HepG2 (cell line): ENCODE results near the gene GJD3. TPM values are rescaled to one million over a fixed set of nuclear protein-coding genes. Genes with fewer than 3 reads are reported as not detected.

ENCODE experiments used
- E2F2 ChIP-seq: sonication (generic); formaldehyde crosslinking; IDR thresholded peaks from 2 replicates; pipeline ENCODE4 v1.4.0; 2020; ENCODE audit warnings: missing genetic modification reagents, borderline replicate concordance
- NFYC ChIP-seq: IDR thresholded peaks from 2 replicates; pipeline ENCODE4 v1.6.1; 2016; ENCODE audit warnings: missing genetic modification reagents, missing compliant biosample characterization
- SNAPC4 ChIP-seq: sonication (generic); formaldehyde crosslinking; IDR thresholded peaks from 2 replicates; pipeline ENCODE4 v1.4.0; 2020; ENCODE audit warnings: mild to moderate bottlenecking, missing genetic modification reagents
- SOX13 ChIP-seq, 3 experiments: fragments of 450-650 bp in 1 of 3; sonication (generic) in 1 of 3; formaldehyde crosslinking in 1 of 3; IDR thresholded peaks in 2 of 3; conservative IDR thresholded peaks in 1 of 3; 2 replicates each; pipeline versions ENCODE4 v1.5.0 to v1.6.1; 2016 to 2020; ENCODE audit warnings: antibody characterized with exemption in 1 of 3, mild to moderate bottlenecking in 1 of 3, missing compliant biosample characterization in 1 of 3, missing genetic modification reagents in 1 of 3, moderate library complexity in 1 of 3
- TFDP1 ChIP-seq: IDR thresholded peaks from 2 replicates; pipeline ENCODE4 v1.6.1; 2016; ENCODE audit warnings: missing compliant biosample characterization, missing genetic modification reagents, borderline replicate concordance
- TRAFD1 ChIP-seq: sonication (generic); formaldehyde crosslinking; IDR thresholded peaks from 2 replicates; pipeline ENCODE4 v1.5.1; 2020; ENCODE audit warnings: missing genetic modification reagents, mild to moderate bottlenecking, borderline replicate concordance
- ZBTB49 ChIP-seq: sonication (generic); formaldehyde crosslinking; IDR thresholded peaks from 2 replicates; pipeline ENCODE4 v1.4.0; 2020; ENCODE audit warnings: missing genetic modification reagents, borderline replicate concordance
- ZFP90 ChIP-seq: sonication (generic); formaldehyde crosslinking; IDR thresholded peaks from 2 replicates; pipeline ENCODE4 v1.8.0; 2022; ENCODE audit warnings: missing genetic modification reagents, mild to moderate bottlenecking, inconsistent platforms, borderline replicate concordance
- ZNF350 ChIP-seq: sonication (generic); formaldehyde crosslinking; IDR thresholded peaks from 2 replicates; pipeline ENCODE4 v1.4.0; 2020; ENCODE audit warnings: mild to moderate bottlenecking, low read depth, missing genetic modification reagents, borderline replicate concordance
- ZNF784 ChIP-seq: sonication (generic); formaldehyde crosslinking; IDR thresholded peaks from 2 replicates; pipeline ENCODE4 v1.5.1; 2020; ENCODE audit warnings: missing genetic modification reagents, mild to moderate bottlenecking, borderline replicate concordance
- ZSCAN25 ChIP-seq: sonication (generic); formaldehyde crosslinking; IDR thresholded peaks from 2 replicates; pipeline ENCODE4 v1.8.0; 2022; ENCODE audit warnings: mild to moderate bottlenecking, missing genetic modification reagents
- polyA plus RNA-seq, 8 experiments: library from polyadenylated mRNA; depleted of rRNA in 3 of 8; stranded (reverse) in 7 of 8; unstranded in 1 of 8; fragments of >200 nt; fragmentation: Illumina TruSeq in 4 of 8; extraction: Trizol in 4 of 8; gene quantifications; 2 replicates each; pipeline versions ENCODE4 v1.2.1 to v1.2.3, GENCODE V29; 2011 to 2016; ENCODE audit warnings: low read depth in 4 of 8, missing spikeins in 1 of 8, mixed read lengths in 1 of 8; ENCODE audit not compliant: insufficient read depth in 1 of 8
- total RNA-seq, 5 experiments: library from RNA; depleted of rRNA; stranded (reverse); fragments of >200 nt; fragmentation: Illumina TruSeq; extraction: Trizol; gene quantifications; 2 replicates each; pipeline ENCODE4 v1.2.3, GENCODE V29; 2016; ENCODE audit warnings: low read depth in 1 of 5

Gene GJD3
- total and polyA plus RNA-seq, 2 of the 13 experiments (the other 11 are each of a cell fraction or from before 2014, with no cell fraction given), result not detected

- TF ChIP-seq ZNF784 (CRISPR knock-in tag) (0 out of 2 replicates have a peak, but pooled peaks have one; percentile 38), ZSCAN25 (peak; percentile 66), TFDP1 (CRISPR knock-in tag) (peak; percentile 56; the same call in 1 of the 2 replicates), TRAFD1 (no peak; the same call in 1 of the 2 replicates), ZBTB49 (0 out of 2 replicates have a peak, but pooled peaks have one; percentile 24), NFYC (CRISPR knock-in tag) (peak; percentile 40), SOX13 (IDR thresholded peaks at IDR 0.05) (0 out of 2 replicates have a peak, but pooled peaks have one; percentile 6), SOX13 (CRISPR knock-in tag; conservative IDR thresholded peaks at IDR 0.05 in 1 of 2, IDR thresholded peaks at IDR 0.05 in 1 of 2) (peak in 1 of 2 experiments; percentile 30; a peak in 1 of 4 replicates), SNAPC4 (peak; percentile 80), E2F2 (CRISPR knock-in tag) (no peak), ZNF350 (CRISPR knock-in tag) (peak; percentile 87), ZFP90 (CRISPR knock-in tag) (peak; percentile 75)
Measured at GRCh38 chr17:40345161-40345993, 19.2 kb downstream of the GJD3 start (continued).
